Measurements from ENCODE around the gene SLC35F4. TPM values are rescaled to one million over a fixed set of nuclear protein-coding genes. Genes with fewer than 3 reads are reported as not detected.

Gene SLC35F4
- total and polyA plus RNA-seq, 2 donors (not counting 1 experiment from before 2014, with no cell fraction given): not detected

DNA sequence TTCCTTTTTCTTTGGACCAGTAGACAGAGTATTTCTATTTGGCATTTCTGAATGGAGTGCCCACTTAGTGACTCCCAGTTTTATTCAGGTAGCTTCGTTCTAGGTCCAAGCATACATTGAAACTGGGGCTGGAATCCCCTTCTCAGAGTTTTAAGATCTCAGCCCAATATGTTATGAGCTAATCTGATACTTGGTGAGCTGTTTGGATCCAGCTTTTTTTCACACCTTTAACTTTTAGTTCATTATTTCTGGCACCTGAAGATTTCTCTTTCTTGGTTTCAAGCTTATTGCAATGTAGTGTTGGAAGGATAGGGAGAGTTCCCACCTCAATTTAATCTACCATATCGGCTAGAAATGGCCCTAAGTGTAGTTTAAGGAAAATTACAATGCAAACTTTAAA lies 318.8 kb downstream of the SLC35F4 start:
- H3K79me2 ChIP-seq (ENCODE audit: control insufficient read depth, insufficient read depth, low read length): no peaks in the 10 kb centered on the region
- Mint-ChIP-seq H3K9me3 (ENCODE audit: insufficient read depth) (peaks cover 3% of the 10 kb centered on the region), H3K4me1 (no peaks in the 10 kb centered on the region), H3K4me3 (no peak overlapping the region), H3K27me3 (no peaks in the 10 kb centered on the region), H3K27ac (no peak overlapping the region)
- ATAC-seq (ENCODE audit: low read depth) (no peak), DNase-seq (no peak)
- no peaks in the 10 kb centered on the region for H3K36me3 ChIP-seq (replicated peaks in 1 of 2; ENCODE audit: control extremely low read depth in 1 of 2, control insufficient read depth in 1 of 2, extremely low read depth in 1 of 2, insufficient read depth in 2 of 2, low read length in 1 of 2)
- intact Hi-C loops (cut with micrococcal nuclease): no loop called here
- ChIA-PET CTCF (no interaction called here), POLR2A (no interaction called here)
- no peaks in the 10 kb centered on the region for H3K27me3 ChIP-seq (replicated peaks in 1 of 4; ENCODE audit: control extremely low read depth in 1 of 4, control insufficient read depth in 3 of 4, insufficient read depth in 4 of 4, low read length in 3 of 4)
- H3K4me2 ChIP-seq (replicated peaks; ENCODE audit: low read depth, low read length, poor library complexity, severe bottlenecking): no peak overlapping the region
- peaks cover 0 to 15% (median 0%) of the 10 kb centered on the region in 3 donors for H3K9me3 ChIP-seq (ENCODE audit: control extremely low read depth in 1 of 3, control insufficient read depth in 2 of 3, insufficient read depth in 1 of 3, low read length in 2 of 3)
- H3K9ac ChIP-seq (ENCODE audit: low read length): no peak overlapping the region
- no peak overlapping the region for H2AFZ ChIP-seq (ENCODE audit: insufficient read depth, low read depth, low read length, poor library complexity, severe bottlenecking)
- H3K4me1 ChIP-seq (ENCODE audit: control insufficient read depth in 2 of 2, insufficient read depth in 2 of 2, low read length in 2 of 2): no peaks in the 10 kb centered on the region
- no peaks in the 10 kb centered on the region for H4K20me1 ChIP-seq (ENCODE audit: control insufficient read depth, insufficient read depth, low read length, poor library complexity, severe bottlenecking)
- WGBS (ENCODE audit: insufficient coverage): 43% methylated on average over 1 of the region's 2 CpGs
- H3K4me3 ChIP-seq (ENCODE audit: control extremely low read depth in 1 of 5, extremely low read depth in 1 of 5, insufficient read depth in 1 of 5, low read depth in 2 of 5, low read length in 4 of 5): no peak overlapping the region
- TF ChIP-seq, protein P1, sequence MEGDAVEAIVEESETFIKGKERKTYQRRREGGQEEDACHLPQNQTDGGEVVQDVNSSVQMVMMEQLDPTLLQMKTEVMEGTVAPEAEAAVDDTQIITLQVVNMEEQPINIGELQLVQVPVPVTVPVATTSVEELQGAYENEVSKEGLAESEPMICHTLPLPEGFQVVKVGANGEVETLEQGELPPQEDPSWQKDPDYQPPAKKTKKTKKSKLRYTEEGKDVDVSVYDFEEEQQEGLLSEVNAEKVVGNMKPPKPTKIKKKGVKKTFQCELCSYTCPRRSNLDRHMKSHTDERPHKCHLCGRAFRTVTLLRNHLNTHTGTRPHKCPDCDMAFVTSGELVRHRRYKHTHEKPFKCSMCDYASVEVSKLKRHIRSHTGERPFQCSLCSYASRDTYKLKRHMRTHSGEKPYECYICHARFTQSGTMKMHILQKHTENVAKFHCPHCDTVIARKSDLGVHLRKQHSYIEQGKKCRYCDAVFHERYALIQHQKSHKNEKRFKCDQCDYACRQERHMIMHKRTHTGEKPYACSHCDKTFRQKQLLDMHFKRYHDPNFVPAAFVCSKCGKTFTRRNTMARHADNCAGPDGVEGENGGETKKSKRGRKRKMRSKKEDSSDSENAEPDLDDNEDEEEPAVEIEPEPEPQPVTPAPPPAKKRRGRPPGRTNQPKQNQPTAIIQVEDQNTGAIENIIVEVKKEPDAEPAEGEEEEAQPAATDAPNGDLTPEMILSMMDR (IDR thresholded peaks at IDR 0.05): no peak
- TF ChIP-seq EZH2 (IDR thresholded peaks at IDR 0.05; ENCODE audit: borderline replicate concordance, insufficient read depth, low read depth, low read length, poor library complexity, severe bottlenecking): no peak
- no peak overlapping the region for H3K27ac ChIP-seq (ENCODE audit: low read length in 2 of 2)

DNA sequence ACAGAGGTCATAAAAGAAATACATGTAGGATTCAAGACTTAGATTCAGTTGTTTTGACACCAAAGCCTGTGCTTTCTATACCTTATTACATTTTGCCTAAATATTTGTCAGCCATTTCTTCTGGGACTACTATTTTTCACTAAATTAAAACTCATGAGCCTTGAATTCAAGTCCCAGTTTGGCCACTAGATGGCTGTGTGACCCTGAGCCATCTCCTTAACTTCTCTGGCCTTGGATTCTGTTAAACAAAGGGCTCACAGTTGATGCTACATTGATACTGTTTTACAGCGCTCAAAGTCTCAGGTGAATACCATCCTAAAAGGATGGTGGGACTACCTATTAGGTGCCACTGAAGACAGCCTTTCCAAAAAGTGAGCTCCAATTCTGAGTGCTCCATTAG lies 332.7 kb downstream of the SLC35F4 start:
- Histone ChIP-seq H3K27me3 (replicated peaks in 1 of 4; ENCODE audit: control extremely low read depth in 1 of 4, control insufficient read depth in 3 of 4, insufficient read depth in 4 of 4, low read length in 3 of 4) (no peaks in the 10 kb centered on the region), H3K4me1 (ENCODE audit: control insufficient read depth in 2 of 2, insufficient read depth in 2 of 2, low read length in 2 of 2) (no peaks in the 10 kb centered on the region), H2AFZ (ENCODE audit: insufficient read depth, low read depth, low read length, poor library complexity, severe bottlenecking) (no peak overlapping the region), H4K20me1 (ENCODE audit: control insufficient read depth, insufficient read depth, low read length, poor library complexity, severe bottlenecking) (no peaks in the 10 kb centered on the region), H3K4me3 (ENCODE audit: control extremely low read depth in 1 of 5, extremely low read depth in 1 of 5, insufficient read depth in 1 of 5, low read depth in 2 of 5, low read length in 4 of 5) (no peak overlapping the region), H3K9ac (ENCODE audit: low read length) (no peak overlapping the region), H3K36me3 (replicated peaks in 1 of 2; ENCODE audit: control extremely low read depth in 1 of 2, control insufficient read depth in 1 of 2, extremely low read depth in 1 of 2, insufficient read depth in 2 of 2, low read length in 1 of 2) (no peaks in the 10 kb centered on the region), H3K79me2 (ENCODE audit: control insufficient read depth, insufficient read depth, low read length) (no peaks in the 10 kb centered on the region), H3K4me2 (replicated peaks; ENCODE audit: low read depth, low read length, poor library complexity, severe bottlenecking) (no peak overlapping the region), H3K9me3 (ENCODE audit: control extremely low read depth in 1 of 3, control insufficient read depth in 2 of 3, insufficient read depth in 1 of 3, low read length in 2 of 3) (no peaks in the 10 kb centered on the region), H3K27ac (ENCODE audit: low read length in 2 of 2) (no peak overlapping the region)
- Mint-ChIP-seq H3K27ac (no peak overlapping the region), H3K4me1 (no peaks in the 10 kb centered on the region), H3K9me3 (ENCODE audit: insufficient read depth) (peaks cover 4% of the 10 kb centered on the region), H3K4me3 (no peak overlapping the region), H3K27me3 (peaks cover 24% of the 10 kb centered on the region)
- intact Hi-C loops (cut with micrococcal nuclease): no loop called here
- ATAC-seq (ENCODE audit: low read depth) (no peak), DNase-seq (no peak)
- ChIA-PET CTCF (no interaction called here), POLR2A (no interaction called here)
- TF ChIP-seq, protein P1 (IDR thresholded peaks at IDR 0.05): no peak
- TF ChIP-seq EZH2 (IDR thresholded peaks at IDR 0.05; ENCODE audit: borderline replicate concordance, insufficient read depth, low read depth, low read length, poor library complexity, severe bottlenecking): no peak
- WGBS (ENCODE audit: insufficient coverage): 86% methylated on average over 1 of the region's 1 CpG
